Measurements from ENCODE around the gene CIAO2A.
"Not testable (repeated sequence)": the region's sequence is repeated elsewhere in the genome, so short reads cannot be mapped to it uniquely, and the experiment has no call there.

CIAO2A gene

DNA sequence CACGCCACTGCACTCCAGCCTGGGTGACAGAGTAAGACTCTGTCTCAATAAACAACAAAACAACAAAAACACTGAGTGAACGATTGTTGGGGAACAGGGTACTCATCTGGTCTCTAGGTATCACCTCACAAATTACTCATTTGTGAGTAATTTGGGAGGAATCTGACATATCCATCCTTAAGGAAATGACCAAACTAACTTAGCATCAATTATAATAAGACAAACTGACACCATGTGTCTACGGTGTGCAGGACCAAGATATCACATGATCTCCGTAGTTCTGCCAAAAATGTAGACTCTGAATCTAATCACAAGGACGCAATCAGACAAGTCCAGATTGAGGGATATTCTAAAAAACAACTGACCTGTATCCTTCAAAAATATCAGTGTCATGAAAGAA, 35.4 kb downstream of the CIAO2A start:
- H3K4me3 ChIP-seq (replicated peaks; ENCODE audit: low read depth, low read length): no peak overlapping the region
- TF ChIP-seq, protein P1, sequence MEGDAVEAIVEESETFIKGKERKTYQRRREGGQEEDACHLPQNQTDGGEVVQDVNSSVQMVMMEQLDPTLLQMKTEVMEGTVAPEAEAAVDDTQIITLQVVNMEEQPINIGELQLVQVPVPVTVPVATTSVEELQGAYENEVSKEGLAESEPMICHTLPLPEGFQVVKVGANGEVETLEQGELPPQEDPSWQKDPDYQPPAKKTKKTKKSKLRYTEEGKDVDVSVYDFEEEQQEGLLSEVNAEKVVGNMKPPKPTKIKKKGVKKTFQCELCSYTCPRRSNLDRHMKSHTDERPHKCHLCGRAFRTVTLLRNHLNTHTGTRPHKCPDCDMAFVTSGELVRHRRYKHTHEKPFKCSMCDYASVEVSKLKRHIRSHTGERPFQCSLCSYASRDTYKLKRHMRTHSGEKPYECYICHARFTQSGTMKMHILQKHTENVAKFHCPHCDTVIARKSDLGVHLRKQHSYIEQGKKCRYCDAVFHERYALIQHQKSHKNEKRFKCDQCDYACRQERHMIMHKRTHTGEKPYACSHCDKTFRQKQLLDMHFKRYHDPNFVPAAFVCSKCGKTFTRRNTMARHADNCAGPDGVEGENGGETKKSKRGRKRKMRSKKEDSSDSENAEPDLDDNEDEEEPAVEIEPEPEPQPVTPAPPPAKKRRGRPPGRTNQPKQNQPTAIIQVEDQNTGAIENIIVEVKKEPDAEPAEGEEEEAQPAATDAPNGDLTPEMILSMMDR (IDR thresholded peaks at IDR 0.05; ENCODE audit: low read length, missing control alignments): no peak
- no peak for DNase-seq (ENCODE audit: low read depth)

DNA sequence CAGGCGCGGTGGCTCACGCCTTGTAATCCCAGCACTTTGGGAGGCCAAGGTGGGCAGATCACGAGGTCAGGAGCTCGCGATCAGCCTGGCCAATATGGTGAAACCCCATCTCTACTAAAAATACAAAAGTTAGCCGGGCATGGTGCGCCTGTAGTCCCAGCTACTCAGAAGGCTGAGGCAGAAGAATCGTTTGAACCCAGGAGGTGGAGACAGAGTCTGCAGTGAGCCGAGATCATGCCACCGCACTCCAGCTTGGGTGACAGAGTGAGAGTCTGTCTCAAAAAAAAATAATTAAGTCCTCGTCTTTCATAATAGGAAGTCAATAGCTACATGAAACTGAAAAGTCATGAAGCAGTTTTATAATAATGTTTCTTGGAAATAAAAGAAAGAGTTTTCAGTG, 40.0 kb downstream of the CIAO2A start:
- DNase-seq (ENCODE audit: low read depth); H3K4me3 ChIP-seq (replicated peaks; ENCODE audit: low read depth, low read length): not testable (repeated sequence)

DNA sequence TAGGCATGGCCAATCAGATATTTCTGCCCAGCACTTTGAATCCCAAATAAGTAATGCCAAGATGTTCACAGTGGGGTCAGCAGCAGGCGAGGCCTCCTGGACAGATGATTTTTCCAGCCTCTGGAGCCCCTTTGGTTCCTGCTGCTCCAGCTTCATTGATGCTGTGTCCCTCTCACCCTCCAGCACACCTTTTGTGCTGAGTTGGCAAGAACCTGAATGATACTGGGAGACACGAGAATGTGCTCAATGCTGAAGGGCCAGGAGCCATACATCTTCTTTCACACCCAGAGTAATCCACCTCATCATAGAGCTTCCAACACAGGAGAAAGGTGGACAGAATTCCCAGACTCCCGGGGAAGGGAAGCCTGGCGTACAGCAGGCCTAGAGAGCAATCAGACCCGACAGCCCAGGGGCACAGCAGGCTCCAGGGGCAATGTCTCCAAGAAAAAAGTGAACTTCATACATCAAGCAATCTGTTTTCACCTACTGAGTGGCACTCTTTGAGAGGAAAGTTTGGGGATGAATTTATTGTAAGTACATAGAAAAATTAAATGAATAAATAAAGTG, 40.6 kb downstream of the CIAO2A start:
- H3K4me3 ChIP-seq (replicated peaks; ENCODE audit: low read depth, low read length): no peak overlapping the region
- TF ChIP-seq, protein P1 (IDR thresholded peaks at IDR 0.05; ENCODE audit: low read length, missing control alignments): no peak
- no peak for DNase-seq (ENCODE audit: low read depth)

DNA sequence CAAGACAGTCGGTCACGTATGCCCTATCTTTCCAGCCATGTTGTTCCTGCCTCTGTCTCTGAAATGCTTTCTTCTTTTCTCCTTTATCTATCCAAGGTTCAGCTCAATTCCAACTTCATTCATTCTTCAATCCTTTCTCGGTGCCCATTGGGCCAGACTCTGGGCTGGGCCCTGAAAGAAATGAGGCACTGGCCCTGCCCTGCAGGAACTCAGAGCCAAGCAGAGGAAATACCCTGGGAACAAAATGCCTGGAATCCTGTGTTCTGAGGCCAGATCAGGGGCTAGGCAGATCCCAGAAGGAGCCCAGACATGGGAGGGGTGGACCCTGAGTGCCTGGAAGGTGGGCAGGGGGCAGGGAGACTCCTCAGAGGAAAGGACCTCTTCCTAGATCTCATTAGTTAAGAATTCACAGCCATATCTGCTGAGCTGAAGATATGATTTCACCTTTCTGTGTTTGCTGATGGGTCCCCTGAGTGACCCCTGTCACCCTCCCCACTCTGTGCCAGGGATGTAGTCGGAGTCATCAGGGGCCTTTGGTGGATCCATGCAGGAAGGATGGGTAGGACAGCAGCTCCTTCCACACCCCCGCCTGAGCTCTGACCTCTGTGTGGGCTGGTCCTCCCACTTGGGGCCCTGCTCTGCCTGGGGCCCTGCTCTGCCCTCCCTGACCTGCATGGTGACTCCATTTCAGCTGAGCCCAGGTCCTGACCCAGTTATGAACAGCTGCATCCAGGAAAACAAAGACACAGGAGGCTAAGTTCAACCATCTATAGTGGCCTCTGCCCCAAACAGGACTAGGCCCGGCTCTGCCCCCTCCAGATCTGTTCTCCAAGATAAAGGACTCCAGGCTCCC, 42.0 kb downstream of the CIAO2A start:
- H3K4me3 ChIP-seq (replicated peaks; ENCODE audit: low read depth, low read length): no peak overlapping the region
- TF ChIP-seq, protein P1 (IDR thresholded peaks at IDR 0.05; ENCODE audit: low read length, missing control alignments): no peak
- no peak for DNase-seq (ENCODE audit: low read depth)

DNA sequence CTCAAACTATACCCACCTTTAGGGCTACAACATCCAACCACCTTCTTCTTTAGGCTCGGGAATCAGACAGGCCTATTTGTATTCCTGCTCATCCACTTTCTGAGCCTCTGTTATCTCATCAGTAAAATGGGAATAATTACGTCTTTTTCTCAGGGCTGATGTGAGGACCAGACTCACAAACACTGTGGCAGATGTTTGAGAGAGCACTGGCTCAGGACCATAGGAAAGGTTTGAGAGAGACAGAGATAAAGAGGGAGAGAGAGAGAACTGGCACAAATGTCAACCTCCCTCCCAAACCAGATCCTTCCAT, 42.6 kb downstream of the CIAO2A start:
- TF ChIP-seq, protein P1 (IDR thresholded peaks at IDR 0.05; ENCODE audit: low read length, missing control alignments): no peak
- no peak overlapping the region for H3K4me3 ChIP-seq (replicated peaks; ENCODE audit: low read depth, low read length)
- no peak for DNase-seq (ENCODE audit: low read depth)

DNA sequence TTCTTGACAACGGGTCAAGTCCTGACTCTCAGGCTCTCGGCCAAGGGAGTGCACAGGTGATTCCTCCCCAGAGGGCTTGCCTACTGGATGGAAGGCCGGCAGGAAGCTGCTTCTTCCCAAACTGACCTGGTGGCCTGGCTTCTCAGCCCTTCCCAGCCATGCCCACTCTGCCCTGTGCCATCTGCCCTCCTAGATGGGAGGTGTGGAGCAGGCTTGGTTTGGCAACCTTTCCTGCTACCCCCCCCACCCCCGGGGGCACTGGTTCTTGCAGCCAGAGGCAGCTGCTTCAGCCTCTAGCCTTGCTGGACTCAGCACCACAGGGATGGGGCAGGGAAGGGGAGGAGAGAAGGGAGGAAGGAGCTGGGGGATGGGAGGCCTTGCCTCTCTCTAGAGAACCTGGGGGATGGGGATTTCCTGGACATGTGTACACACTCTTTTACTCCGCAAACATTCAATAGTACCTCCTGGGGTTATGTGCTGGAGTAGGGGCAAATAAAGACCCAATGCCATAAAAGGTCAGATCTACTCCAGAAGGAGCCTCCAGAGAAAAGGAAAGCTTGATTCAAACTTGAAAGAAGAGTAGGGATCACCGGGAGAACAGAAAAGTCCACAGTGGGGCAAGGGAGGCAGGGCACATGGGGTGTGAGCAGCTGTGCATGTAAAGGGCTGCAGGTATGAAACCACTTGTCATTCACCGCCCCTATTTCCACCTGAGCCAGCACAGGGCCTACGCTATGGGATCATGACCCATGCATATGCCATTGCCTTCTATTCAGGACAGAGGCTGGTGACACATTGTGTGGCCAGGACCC, 43.2 kb downstream of the CIAO2A start:
- DNase-seq (ENCODE audit: low read depth): no peak
- H3K4me3 ChIP-seq (replicated peaks; ENCODE audit: low read depth, low read length): no peak overlapping the region
- TF ChIP-seq, protein P1 (IDR thresholded peaks at IDR 0.05; ENCODE audit: low read length, missing control alignments): no peak

DNA sequence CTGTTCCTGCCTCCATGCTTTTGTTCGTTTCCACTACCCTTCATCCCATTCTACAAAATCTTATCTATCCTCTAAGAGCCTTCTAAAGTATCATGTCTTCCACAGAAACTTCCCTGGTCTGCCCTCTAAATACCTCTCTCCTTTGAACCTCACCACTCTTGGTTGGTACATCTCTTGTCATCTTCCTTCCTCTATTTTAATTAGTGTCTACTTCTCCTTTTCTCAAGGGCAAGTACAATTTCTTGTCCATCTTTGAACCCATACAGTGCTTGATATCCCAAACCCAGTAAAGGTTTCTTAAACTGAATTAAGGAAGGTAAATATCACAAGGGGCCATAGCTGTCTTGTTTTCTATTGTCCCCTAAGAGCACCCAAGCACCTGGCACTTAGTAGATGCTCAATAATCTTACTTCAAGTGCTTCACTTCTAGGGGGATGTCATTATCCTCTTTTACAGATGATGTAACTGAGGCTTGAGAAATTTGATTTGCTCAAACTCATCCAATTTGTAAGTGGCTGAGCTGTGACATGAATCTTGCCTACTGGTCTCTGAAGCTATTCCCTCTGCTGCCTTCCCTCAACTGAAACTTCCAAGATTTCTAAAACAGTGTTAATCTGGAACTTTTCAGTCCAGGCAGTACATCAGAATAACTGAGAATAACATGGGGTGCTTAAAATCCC, 44.7 kb downstream of the CIAO2A start:
- no peak for DNase-seq (ENCODE audit: low read depth)
- TF ChIP-seq, protein P1 (IDR thresholded peaks at IDR 0.05; ENCODE audit: low read length, missing control alignments): no peak
- no peak overlapping the region for H3K4me3 ChIP-seq (replicated peaks; ENCODE audit: low read depth, low read length)

All from fibroblast of pulmonary artery (primary cell).